ENCODE results near the gene FPGS. TPM values are rescaled to one million over a fixed set of nuclear protein-coding genes. Genes with fewer than 3 reads are reported as not detected.
A peak's percentile ranks its signal among the peaks of the same experiment; 100 is the strongest.
"Not testable (repeated sequence)": the region's sequence is repeated elsewhere in the genome, so short reads cannot be mapped to it uniquely, and the experiment has no call there.

Gene FPGS
- total RNA-seq: 10 to 100 TPM; 40.4 to 59.5 TPM
- long read RNA-seq, transcript FPGS-201 (15 exons, 2,278 nt): minor isoform, 9 of 133 reads
- long read RNA-seq, transcript FPGS-203 (15 exons, 2,279 nt): major isoform, 86 of 133 reads
- long read RNA-seq, partial matches to known transcripts: 5 of 133 reads
- long read RNA-seq, other reads (novel, unspliced or antisense): 31 of 133 reads

- DNase-seq (peak; percentile 94), ATAC-seq (peak; percentile 93 to 94)
- intact Hi-C loops (cut with DNase I): loop anchor here (5.0 to 10.0 kb wide), 2 partner anchors 64 to 72 kb away; partner anchors contain the start of gene AK1 (in 1 of the 2)
These were observed at the start of gene FPGS for GRCh38 chr9:127802576-127803443. Gene FPGS, plus strand, starts transcription at chr9:127802882. Its CDS starts 43 bp downstream, at chr9:127802925.

GRCh38 chr9:127753148-127753547 lies 49.5 kb upstream of the FPGS start:
- ATAC-seq (no peak), DNase-seq (no peak)
- intact Hi-C loops (cut with DNase I): no loop called here

GRCh38 chr9:127753622-127754021 lies 49.1 kb upstream of the FPGS start:
- intact Hi-C loops (cut with DNase I): no loop called here
- ATAC-seq (no peak), DNase-seq (no peak)

GRCh38 chr9:127754099-127755060 lies 48.3 kb upstream of the FPGS start:
- intact Hi-C loops (cut with DNase I): no loop called here
- ATAC-seq: peak in 1 of 2 donors; percentile 55

GRCh38 chr9:127755061-127756060 lies 47.3 kb upstream of the FPGS start:
- DNase-seq (no peak), ATAC-seq (peak; percentile 40 to 46)
- intact Hi-C loops (cut with DNase I): no loop called here

More at GRCh38 chr9:127754099-127755060, 48.3 kb upstream of the FPGS start:
- no peak for DNase-seq

GRCh38 chr9:127756233-127756632 lies 46.4 kb upstream of the FPGS start:
- intact Hi-C loops (cut with DNase I): no loop called here
- ATAC-seq (no peak), DNase-seq (no peak)

- ATAC-seq; intact Hi-C loops (cut with DNase I); DNase-seq: not testable (repeated sequence)
These were observed 45.9 kb upstream of the FPGS start for GRCh38 chr9:127756776-127757175.

GRCh38 chr9:127758843-127759242 lies 43.8 kb upstream of the FPGS start:
- ATAC-seq: no peak
- no peak for DNase-seq
- intact Hi-C loops (cut with DNase I): no loop called here

- intact Hi-C loops (cut with DNase I): no loop called here
- ATAC-seq: no peak
- no peak for DNase-seq
These were observed 41.6 kb upstream of the FPGS start for GRCh38 chr9:127761061-127761460.

GRCh38 chr9:127761491-127761956 lies 41.2 kb upstream of the FPGS start:
- ATAC-seq (peak in 1 of 2 donors; percentile 16), DNase-seq (no peak)
- intact Hi-C loops (cut with DNase I): no loop called here

- DNase-seq (peak; percentile 84), ATAC-seq (peak; percentile 72 to 78)
- intact Hi-C loops (cut with DNase I): no loop called here
These were observed 40.5 kb upstream of the FPGS start for GRCh38 chr9:127762111-127762676.

GRCh38 chr9:127763918-127764384 lies 38.7 kb upstream of the FPGS start:
- DNase-seq: peak; percentile 80
- intact Hi-C loops (cut with DNase I): no loop called here
- peak; percentile 65 to 71 for ATAC-seq

- no peak for DNase-seq
- intact Hi-C loops (cut with DNase I): no loop called here
- no peak for ATAC-seq
These were observed 37.3 kb upstream of the FPGS start for GRCh38 chr9:127765418-127765817.

- no peak for DNase-seq
- intact Hi-C loops (cut with DNase I): no loop called here
- no peak for ATAC-seq
These were observed 35.3 kb upstream of the FPGS start for GRCh38 chr9:127767410-127767809.

GRCh38 chr9:127767909-127768331 lies 34.8 kb upstream of the FPGS start:
- intact Hi-C loops (cut with DNase I): no loop called here
- DNase-seq (no peak), ATAC-seq (no peak)

GRCh38 chr9:127768698-127769097 lies 34.0 kb upstream of the FPGS start:
- ATAC-seq (no peak), DNase-seq (no peak)
- intact Hi-C loops (cut with DNase I): no loop called here

- ATAC-seq: no peak
- intact Hi-C loops (cut with DNase I): no loop called here
- no peak for DNase-seq
These were observed 33.6 kb upstream of the FPGS start for GRCh38 chr9:127769101-127769500.
